CD4-positive, alpha-beta memory T cell (primary cell): ENCODE data around the gene ICAM2. TPM values are rescaled to one million over a fixed set of nuclear protein-coding genes. Genes with fewer than 3 reads are reported as not detected.
A peak's percentile ranks its signal among the peaks of the same experiment; 100 is the strongest.

Experiments
- CTCF ChIA-PET: fragments of 350-600 bp; sonication (Branson Sonifier 250); formaldehyde crosslinking; loops from one replicate; lab custom pipeline; 2021; ENCODE audit warnings: inconsistent platforms; ENCODE audit not compliant: partially characterized antibody; lab: Charles Lee
- POLR2A ChIA-PET: fragments of 350-600 bp; sonication (Branson Sonifier 250); formaldehyde crosslinking; loops from one replicate; lab custom pipeline; 2021; ENCODE audit not compliant: partially characterized antibody; lab: Charles Lee
- DNase-seq, 5 donors: peaks; one replicate each; pipeline versions ENCODE4 v3.0.0 to v3.0.0-alpha.2; 2020 to 2022; ENCODE audit warnings: mixed read lengths in 1 of 5
- H3K27ac ChIP-seq: one replicate; pipeline ENCODE4 v1.7.0; 2013; ENCODE audit warnings: low read depth, low read length
- H3K27me3 ChIP-seq: 2 replicates; pipeline ENCODE4 v1.7.0; 2013; ENCODE audit warnings: mild to moderate bottlenecking, low read length, moderate library complexity; ENCODE audit not compliant: insufficient read depth
- H3K36me3 ChIP-seq: 2 replicates; pipeline ENCODE4 v1.7.0; 2013; ENCODE audit warnings: mild to moderate bottlenecking, low read length, moderate library complexity; ENCODE audit not compliant: insufficient read depth
- H3K4me1 ChIP-seq: 2 replicates; pipeline ENCODE4 v1.7.0; 2013; ENCODE audit warnings: mild to moderate bottlenecking, low read length, moderate library complexity; ENCODE audit not compliant: insufficient read depth
- H3K4me3 ChIP-seq, 2 donors: one replicate each; pipeline ENCODE4 v1.7.0; 2013; ENCODE audit warnings: low read length in 2 of 2, mild to moderate bottlenecking in 1 of 2
- H3K9me3 ChIP-seq, 2 donors: one replicate each; pipeline ENCODE4 v1.7.0; 2013; ENCODE audit warnings: low read length in 2 of 2, control low read depth in 1 of 2; ENCODE audit not compliant: control insufficient read depth in 1 of 2
- H3K27ac Mint-ChIP-seq, 7 donors: one replicate each; pipeline ENCODE4 v1.8.0; 2020 to 2021; ENCODE audit warnings: mixed read lengths in 7 of 7, mild to moderate bottlenecking in 6 of 7, inconsistent platforms in 3 of 7, moderate library complexity in 3 of 7
- H3K27me3 Mint-ChIP-seq, 2 donors: one replicate each; pipeline ENCODE4 v1.8.0; 2020 to 2021; ENCODE audit warnings: mixed read lengths in 2 of 2
- H3K36me3 Mint-ChIP-seq, 2 donors: one replicate each; pipeline ENCODE4 v1.8.0; 2020 to 2021; ENCODE audit warnings: mixed read lengths in 2 of 2, inconsistent platforms in 1 of 2, mild to moderate bottlenecking in 1 of 2
- H3K4me1 Mint-ChIP-seq, 4 donors: one replicate each; pipeline ENCODE4 v1.8.0; 2020 to 2021; ENCODE audit warnings: mixed read lengths in 4 of 4, mild to moderate bottlenecking in 1 of 4
- H3K4me3 Mint-ChIP-seq, 8 donors: one replicate each; pipeline ENCODE4 v1.8.0; 2020 to 2021; ENCODE audit warnings: mixed read lengths in 8 of 8, mild to moderate bottlenecking in 7 of 8, moderate library complexity in 6 of 8, inconsistent platforms in 3 of 8
- H3K9me3 Mint-ChIP-seq, 8 donors: one replicate each; pipeline ENCODE4 v1.8.0; 2020 to 2021; ENCODE audit warnings: mixed read lengths in 8 of 8, mild to moderate bottlenecking in 5 of 8, inconsistent platforms in 3 of 8, moderate library complexity in 1 of 8
- intact Hi-C: fragments of 100-400 bp; cut with micrococcal nuclease; formaldehyde crosslinking; loops from one replicate; pipeline ENCODE4 v1.15.1; 2023
- polyA plus RNA-seq, 2 donors: library from polyadenylated mRNA; unstranded; fragments of 300-500 nt; fragmentation: Illumina TruSeq; gene quantifications; one replicate each; pipeline ENCODE4 v1.2.3, GENCODE V29; 2021
- total RNA-seq, 2 experiments: library from RNA; stranded (reverse); gene quantifications; one replicate each; pipeline ENCODE4 v1.2.3, GENCODE V29; 2021

ICAM2 gene
- total and polyA plus RNA-seq, 4 experiments from 2014 or later = 150 to 591 (median 285) TPM

DNA sequence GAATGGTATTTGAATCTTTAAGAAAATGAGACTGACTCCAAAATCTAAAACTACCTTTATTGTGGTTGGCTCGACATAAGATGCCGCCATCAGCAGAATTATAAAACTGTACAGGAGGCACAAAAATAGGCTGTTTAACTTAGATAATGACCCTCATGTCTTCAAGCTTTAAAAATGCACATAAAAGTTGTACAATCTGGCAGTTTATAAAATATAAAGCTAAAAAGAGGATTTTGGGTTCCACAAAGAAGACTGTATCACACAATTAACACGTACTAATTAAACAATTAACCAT, 18.6 kb upstream of the ICAM2 start:
- Mint-ChIP-seq H3K9me3 (peaks cover 0 to 1% (median 0%) of the 10 kb centered on the region in 8 donors), H3K4me1 (peaks cover 9 to 28% (median 16%) of the 10 kb centered on the region in 4 donors), H3K36me3 (peaks cover 39 to 51% of the 10 kb centered on the region in 2 donors), H3K27me3 (no peaks in the 10 kb centered on the region), H3K27ac (peak overlapping the region in 1 of 7 donors; percentile 31), H3K4me3 (no peak overlapping the region)
- H3K36me3 ChIP-seq = peaks cover 22% of the 10 kb centered on the region
- no peak for DNase-seq
- POLR2A ChIA-PET = interaction anchor here (1.0 to 1.7 kb wide), 4 partner anchors 12 to 107 kb away, joined by 3 to 7 read pairs (median 4); partner anchors contain the start of gene ICAM2
- no peaks in the 10 kb centered on the region for H3K9me3 ChIP-seq
- intact Hi-C loops = no loop called here
- H3K4me1 ChIP-seq = no peaks in the 10 kb centered on the region
- CTCF ChIA-PET = interaction anchor here (0.7 to 1.4 kb wide), 3 partner anchors 10 to 11 kb away, joined by 3 to 6 read pairs (median 4); no protein-coding TSS in a partner anchor
- no peak overlapping the region for H3K4me3 ChIP-seq
- H3K27me3 ChIP-seq = no peaks in the 10 kb centered on the region
- H3K27ac ChIP-seq = no peak overlapping the region

GRCh38 chr17:64038331-64039105, 18.1 kb upstream of the ICAM2 start:
- H3K36me3 ChIP-seq = peaks cover 17% of the 10 kb centered on the region
- Mint-ChIP-seq H3K4me3 (no peak overlapping the region), H3K27ac (peak overlapping the region in 4 of 7 donors; percentile 13 to 90 (median 42)), H3K36me3 (peaks cover 34 to 46% of the 10 kb centered on the region in 2 donors), H3K4me1 (peaks cover 9 to 23% (median 14%) of the 10 kb centered on the region in 4 donors), H3K9me3 (peaks cover 0 to 1% (median 0%) of the 10 kb centered on the region in 8 donors), H3K27me3 (no peaks in the 10 kb centered on the region)
- intact Hi-C loops = no loop called here
- ChIA-PET CTCF (interaction anchor here (0.7 to 1.4 kb wide), 3 partner anchors 9 to 11 kb away, joined by 3 to 6 read pairs (median 4); no protein-coding TSS in a partner anchor), POLR2A (interaction anchor here (1.0 to 1.7 kb wide), 6 partner anchors 9 to 107 kb away, joined by 3 to 8 read pairs (median 4); partner anchors contain the start of gene ICAM2)
- no peak for DNase-seq
- no peaks in the 10 kb centered on the region for H3K4me1 ChIP-seq
- H3K9me3 ChIP-seq = no peaks in the 10 kb centered on the region
- H3K27ac ChIP-seq = no peak overlapping the region
- H3K27me3 ChIP-seq = no peaks in the 10 kb centered on the region
- no peak overlapping the region for H3K4me3 ChIP-seq

DNA sequence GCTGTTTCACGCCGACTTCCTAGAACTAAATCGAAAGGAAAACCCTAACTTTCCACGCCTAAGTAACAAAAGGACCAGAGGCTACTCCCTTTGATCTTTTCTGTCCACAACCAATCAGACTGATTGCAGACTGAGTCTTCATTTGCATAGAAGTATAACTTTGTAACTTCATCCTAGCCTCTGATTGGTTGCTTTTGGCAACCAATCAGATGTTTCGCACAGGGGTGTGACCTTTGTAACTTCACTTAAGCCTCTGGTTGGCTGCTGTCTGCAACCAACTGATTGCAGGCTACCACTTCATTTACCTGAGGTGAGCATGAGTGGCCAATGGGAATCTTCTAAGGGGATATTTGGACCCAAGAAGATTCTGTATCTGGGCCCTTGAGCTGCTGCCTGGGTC, 17.4 kb upstream of the ICAM2 start:
- H3K36me3 ChIP-seq = peaks cover 10% of the 10 kb centered on the region
- peaks cover 9 to 21% (median 13%) of the 10 kb centered on the region in 4 donors for H3K4me1 Mint-ChIP-seq
- H3K4me3 Mint-ChIP-seq = no peak overlapping the region
- CTCF ChIA-PET = interaction anchor here (1.1 to 1.4 kb wide), 2 partner anchors 10 to 95 kb away, joined by 4 to 6 read pairs; no protein-coding TSS in a partner anchor
- no peaks in the 10 kb centered on the region for H3K4me1 ChIP-seq
- DNase-seq = no peak
- H3K27me3 Mint-ChIP-seq = no peaks in the 10 kb centered on the region
- H3K4me3 ChIP-seq = no peak overlapping the region
- intact Hi-C loops = no loop called here
- no peaks in the 10 kb centered on the region for H3K27me3 ChIP-seq
- peaks cover 0 to 1% (median 0%) of the 10 kb centered on the region in 8 donors for H3K9me3 Mint-ChIP-seq
- POLR2A ChIA-PET = interaction anchor here (1.0 to 1.7 kb wide), 3 partner anchors 8 to 44 kb away, joined by 3 to 8 read pairs (median 7); no protein-coding TSS in a partner anchor
- H3K36me3 Mint-ChIP-seq = peaks cover 32 to 40% of the 10 kb centered on the region in 2 donors
- H3K27ac Mint-ChIP-seq = peak overlapping the region in 1 of 7 donors; percentile 79
- H3K9me3 ChIP-seq = no peaks in the 10 kb centered on the region
- H3K27ac ChIP-seq = no peak overlapping the region

DNA sequence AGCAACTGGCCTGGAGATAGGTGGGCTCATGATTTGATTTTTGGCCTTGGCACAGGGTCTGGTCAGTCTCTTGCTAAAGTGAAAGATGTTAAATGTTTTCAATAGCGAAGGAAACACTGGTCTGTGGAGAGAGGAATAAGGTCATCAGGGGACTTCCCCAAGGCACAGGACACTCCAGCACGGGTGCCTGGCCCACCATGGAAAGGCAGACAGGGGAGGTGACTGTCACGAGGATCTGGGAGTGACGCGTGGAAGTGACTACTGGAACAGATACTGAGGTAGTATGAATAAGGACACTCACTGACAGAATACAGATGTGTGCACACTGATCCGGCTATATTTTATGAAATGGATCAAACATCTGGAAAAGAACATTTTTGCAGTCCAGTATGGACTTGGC, 16.7 kb upstream of the ICAM2 start:
- ChIA-PET POLR2A (interaction anchor here (1.2 kb wide), 1 partner anchor 96 kb away, joined by 4 read pairs; no protein-coding TSS in a partner anchor), CTCF (interaction anchor here (1.1 to 1.5 kb wide), 2 partner anchors 13 to 96 kb away, joined by 3 to 4 read pairs; no protein-coding TSS in a partner anchor)
- peaks cover 0 to 1% (median 0%) of the 10 kb centered on the region in 8 donors for H3K9me3 Mint-ChIP-seq
- H3K4me1 Mint-ChIP-seq = peaks cover 7 to 18% (median 10%) of the 10 kb centered on the region in 4 donors
- DNase-seq = no peak
- peak overlapping the region; percentile 23 to 79 (median 63) for H3K27ac Mint-ChIP-seq
- Histone ChIP-seq H3K27me3 (no peaks in the 10 kb centered on the region), H3K4me3 (no peak overlapping the region), H3K9me3 (no peaks in the 10 kb centered on the region), H3K4me1 (no peaks in the 10 kb centered on the region), H3K27ac (no peak overlapping the region), H3K36me3 (peaks cover 3% of the 10 kb centered on the region)
- H3K36me3 Mint-ChIP-seq = peaks cover 28 to 38% of the 10 kb centered on the region in 2 donors
- H3K27me3 Mint-ChIP-seq = no peaks in the 10 kb centered on the region
- intact Hi-C loops = no loop called here
- no peak overlapping the region for H3K4me3 Mint-ChIP-seq

GRCh38 chr17:64036198-64036922, 15.9 kb upstream of the ICAM2 start:
- intact Hi-C loops = no loop called here
- Mint-ChIP-seq H3K9me3 (peaks cover 0 to 1% (median 0%) of the 10 kb centered on the region in 8 donors), H3K36me3 (peaks cover 20 to 29% of the 10 kb centered on the region in 2 donors), H3K4me3 (no peak overlapping the region), H3K27ac (peak overlapping the region in 4 of 7 donors; percentile 10 to 67 (median 41)), H3K27me3 (no peaks in the 10 kb centered on the region), H3K4me1 (peaks cover 0 to 10% (median 3%) of the 10 kb centered on the region in 4 donors)
- Histone ChIP-seq H3K27me3 (no peaks in the 10 kb centered on the region), H3K4me3 (no peak overlapping the region), H3K4me1 (no peaks in the 10 kb centered on the region), H3K27ac (no peak overlapping the region), H3K9me3 (no peaks in the 10 kb centered on the region), H3K36me3 (peaks cover 3% of the 10 kb centered on the region)
- CTCF ChIA-PET = interaction anchor here (1.5 to 12.7 kb wide), 2 partner anchors 14 to 94 kb away, joined by 3 to 798 read pairs; partner anchors contain the start of gene ERN1
- POLR2A ChIA-PET = interaction anchor here (0.8 to 1.4 kb wide), 3 partner anchors 97 to 109 kb away, joined by 3 to 8 read pairs (median 4); no protein-coding TSS in a partner anchor
- no peak for DNase-seq

GRCh38 chr17:64032081-64032480, 11.6 kb upstream of the ICAM2 start:
- Histone ChIP-seq H3K4me1 (peaks cover 21% of the 10 kb centered on the region), H3K4me3 (no peak overlapping the region), H3K9me3 (no peaks in the 10 kb centered on the region), H3K27ac (no peak overlapping the region), H3K36me3 (no peaks in the 10 kb centered on the region), H3K27me3 (no peaks in the 10 kb centered on the region)
- peaks cover 2 to 4% of the 10 kb centered on the region in 2 donors for H3K36me3 Mint-ChIP-seq
- POLR2A ChIA-PET = interaction anchor here (1.5 to 18.0 kb wide), 3 partner anchors 12 to 113 kb away, joined by 4 to 587 read pairs (median 6); partner anchors contain the start of gene PRR29
- intact Hi-C loops = no loop called here
- DNase-seq = no peak
- H3K27me3 Mint-ChIP-seq = no peaks in the 10 kb centered on the region
- peaks cover 0 to 1% (median 0%) of the 10 kb centered on the region in 8 donors for H3K9me3 Mint-ChIP-seq
- no peak overlapping the region for H3K4me3 Mint-ChIP-seq
- peak overlapping the region in 1 of 7 donors; percentile 37 for H3K27ac Mint-ChIP-seq
- CTCF ChIA-PET = interaction anchor here (1.2 to 16.3 kb wide), 6 partner anchors 13 to 120 kb away, joined by 3 to 798 read pairs (median 69); partner anchors contain the start of genes ERN1, GH1, ICAM2 and PRR29
- peaks cover 3 to 18% (median 12%) of the 10 kb centered on the region in 4 donors for H3K4me1 Mint-ChIP-seq
